GM19043 (cell line): ENCODE measurements around the gene IRS1.
A peak's percentile ranks its signal among the peaks of the same experiment; 100 is the strongest.
"Not testable (repeated sequence)": the region's sequence is repeated elsewhere in the genome, so short reads cannot be mapped to it uniquely, and the experiment has no call there.

Source experiments
- ATAC-seq: cut with Tn5 transposase; IDR thresholded peaks from one replicate; pipeline ENCODE4 v1.9.1; 2021; ENCODE audit warnings: low read depth; ENCODE audit not compliant: unreplicated experiment

Gene IRS1

GRCh38 chr2:226799211-226799975, at the start of gene IRS1:
TSS of gene IRS1 (minus strand) at chr2:226799820. CDS start at chr2:226798738, 1,082 bp downstream.
- peak; percentile 29 for ATAC-seq

- no peak for ATAC-seq
Measured at GRCh38 chr2:226849349-226849748, 49.7 kb upstream of the IRS1 start.

- ATAC-seq: no peak
Measured at GRCh38 chr2:226847511-226847910, 47.9 kb upstream of the IRS1 start.

DNA sequence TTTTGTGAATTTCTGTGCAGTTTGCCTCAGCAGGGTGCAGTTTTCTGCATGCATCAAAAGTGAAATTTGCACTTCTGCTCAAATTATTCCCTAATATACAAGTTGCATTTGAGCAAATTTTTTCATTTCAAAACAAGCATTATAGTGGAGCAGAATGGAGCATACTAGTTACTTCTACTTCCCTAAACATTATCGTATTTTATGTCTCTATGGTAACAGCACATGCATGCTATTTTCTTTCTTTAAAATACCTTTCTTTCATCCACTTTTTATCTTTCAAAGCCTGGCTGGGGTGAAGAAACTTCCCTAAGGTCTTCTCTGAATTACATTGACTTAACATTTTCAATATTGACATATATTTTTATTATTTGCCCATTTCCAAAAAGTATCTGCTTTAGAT, 47.5 kb upstream of the IRS1 start:
- ATAC-seq: no peak

GRCh38 chr2:226845386-226846116, 45.9 kb upstream of the IRS1 start:
- peak; percentile 51 for ATAC-seq

DNA sequence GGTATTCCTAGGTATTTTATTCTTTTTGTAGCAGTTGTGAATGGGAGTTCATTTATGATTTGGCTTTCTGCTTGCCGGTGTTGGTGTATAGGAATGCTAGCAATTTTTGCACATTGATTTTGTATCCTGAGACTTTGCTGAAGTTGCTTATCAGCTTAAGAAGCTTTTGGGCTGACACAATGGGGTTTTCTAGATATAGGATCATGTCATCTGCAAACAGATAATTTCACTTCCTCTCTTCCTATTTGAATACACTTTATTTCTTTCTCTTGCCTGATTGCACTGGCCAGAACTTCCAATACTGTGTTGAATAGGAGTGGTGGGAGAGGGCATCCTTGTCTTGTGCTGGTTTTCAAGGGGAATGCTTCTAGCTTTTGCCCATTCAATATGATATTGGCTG, 43.4 kb upstream of the IRS1 start:
- not testable (repeated sequence) for ATAC-seq

GRCh38 chr2:226839951-226840350, 40.3 kb upstream of the IRS1 start:
- no peak for ATAC-seq

DNA sequence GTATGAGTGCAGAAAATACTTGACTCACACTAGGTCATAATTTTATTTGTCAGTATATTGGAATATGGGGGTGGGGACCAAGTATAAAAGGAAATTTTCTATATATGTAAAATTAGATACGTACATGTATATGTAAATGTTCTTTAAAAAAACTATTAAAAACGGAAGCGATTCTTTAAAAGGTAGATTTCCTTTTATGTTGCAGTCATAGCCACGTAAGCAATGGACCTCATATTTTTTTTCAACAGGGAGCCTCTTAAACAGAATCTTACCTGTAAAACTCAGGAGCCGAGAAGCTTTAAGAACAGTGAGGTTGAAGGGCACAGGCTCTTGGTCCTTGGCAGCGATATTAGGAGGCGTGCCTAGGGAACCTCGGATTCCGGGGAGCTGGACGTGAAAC, 39.5 kb upstream of the IRS1 start:
- no peak for ATAC-seq

DNA sequence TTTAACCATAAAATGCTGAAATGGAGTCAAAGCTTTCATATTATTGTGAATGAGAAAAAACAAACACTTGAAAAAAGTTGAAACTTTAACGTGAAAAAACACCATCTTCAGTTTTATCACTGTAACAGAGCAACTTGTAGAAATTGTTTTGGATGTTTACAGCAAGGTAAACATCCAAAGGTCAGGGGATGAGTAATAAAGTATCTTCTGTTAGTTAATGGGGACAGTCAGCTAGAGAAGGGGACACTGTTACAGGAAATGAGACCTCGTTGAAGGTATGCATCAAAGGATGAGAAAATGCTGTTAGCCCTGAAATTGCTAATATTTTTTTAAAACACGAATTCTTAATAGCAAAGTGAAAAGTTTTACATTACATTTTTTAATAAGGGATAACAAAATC, 39.1 kb upstream of the IRS1 start:
- peak; percentile 11 for ATAC-seq

- ATAC-seq: no peak
Measured at GRCh38 chr2:226837787-226838603, 38.4 kb upstream of the IRS1 start.

DNA sequence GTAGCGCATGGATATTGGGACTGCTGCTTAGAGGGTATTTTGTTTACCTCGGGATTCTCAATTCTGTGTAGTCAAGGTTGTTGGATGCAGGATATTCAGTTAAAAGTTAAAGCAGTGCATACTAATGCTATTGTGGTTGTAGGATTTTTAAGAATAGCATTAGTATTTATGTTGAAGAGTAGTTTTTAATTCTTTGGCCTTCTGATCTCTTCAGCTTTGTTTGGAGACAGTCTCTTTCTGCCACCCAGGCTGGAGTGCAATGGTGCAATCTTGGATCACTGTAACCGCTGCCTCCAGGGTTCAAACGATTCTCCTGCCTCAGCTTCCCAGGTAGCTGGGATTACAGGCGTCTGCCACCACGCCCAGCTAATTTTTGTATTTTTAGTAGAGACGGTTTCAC, 37.7 kb upstream of the IRS1 start:
- no peak for ATAC-seq

DNA sequence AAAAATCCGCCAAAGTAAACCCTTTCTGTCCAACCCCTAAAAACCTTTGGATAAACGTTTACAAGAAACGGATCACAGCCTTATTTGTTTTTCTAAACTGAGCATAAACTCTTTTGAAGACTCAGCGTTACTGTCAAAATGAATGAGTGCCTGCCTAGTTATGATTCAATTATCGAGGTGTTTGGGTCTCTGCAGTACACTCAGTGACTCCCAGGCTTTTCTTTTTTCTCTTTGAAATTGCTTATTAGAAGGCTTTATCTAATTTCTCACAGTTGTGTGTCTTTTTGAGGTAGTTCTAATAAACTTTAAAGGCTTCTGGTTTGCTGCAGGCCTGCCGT, 36.9 kb upstream of the IRS1 start:
- no peak for ATAC-seq

DNA sequence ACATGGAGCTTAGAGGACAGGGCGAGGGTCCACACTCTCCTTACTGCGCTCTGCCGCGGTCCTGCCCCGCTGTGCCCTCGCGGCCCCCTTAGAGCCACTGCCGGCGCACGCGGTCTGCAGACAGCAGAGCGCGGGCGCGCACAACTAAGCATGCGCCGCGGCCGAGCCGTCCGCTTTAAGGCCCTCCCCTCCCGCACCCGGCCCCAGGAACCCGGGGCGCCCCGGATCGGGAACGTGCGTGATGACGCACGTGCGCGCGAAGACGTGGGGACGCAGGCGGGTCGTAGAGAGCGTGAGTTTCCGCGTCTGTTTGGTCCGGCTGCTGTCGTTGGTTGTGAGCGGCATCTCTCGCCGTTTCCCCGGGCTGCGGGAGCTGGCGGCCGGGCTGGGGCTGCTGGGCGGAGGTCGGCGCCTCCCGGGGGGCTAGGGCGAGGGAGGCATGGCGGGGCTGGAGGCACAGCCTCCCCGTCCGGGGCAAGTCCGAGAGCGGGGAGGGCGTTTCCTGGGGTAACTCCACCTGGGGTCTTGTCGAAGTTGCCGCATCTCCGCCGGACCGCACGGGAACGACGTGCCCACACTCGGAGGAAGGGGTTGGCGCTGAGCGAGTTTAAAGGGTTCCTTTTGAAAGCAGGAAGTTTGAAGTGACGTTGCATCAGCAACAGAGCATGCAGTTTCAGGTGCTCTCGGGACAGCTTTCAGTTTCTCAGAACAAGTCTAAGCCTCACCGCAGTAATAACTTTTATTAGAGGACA, 36.4 kb upstream of the IRS1 start, which contains the start of gene RHBDD1:
Gene RHBDD1, plus strand, starts transcription at position 259 of the 752 bp plus-strand sequence. CDS start 28,640 bp downstream, outside the sequence.
- ATAC-seq: peak; percentile 75

DNA sequence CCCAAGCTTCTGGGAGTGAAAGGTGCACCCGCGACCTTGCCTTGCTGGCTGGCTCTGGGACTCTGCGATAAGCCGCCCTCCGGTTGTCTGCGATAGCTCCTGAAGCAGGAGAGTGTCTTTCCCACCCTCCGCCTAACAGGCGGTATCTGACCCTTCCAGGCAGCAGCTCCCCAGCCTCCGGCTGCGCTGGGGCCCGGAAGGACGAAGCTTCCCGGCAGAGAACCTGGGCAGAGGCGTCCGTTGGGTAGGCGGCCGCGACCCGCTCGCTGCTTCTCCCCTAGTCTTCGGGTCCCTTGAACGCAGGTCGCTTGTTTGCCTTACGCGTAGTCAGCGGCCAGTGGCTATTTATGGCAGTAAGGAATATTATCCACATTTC, 35.8 kb upstream of the IRS1 start:
- peak; percentile 12 for ATAC-seq

GRCh38 chr2:226834880-226835279, 35.3 kb upstream of the IRS1 start:
- not testable (repeated sequence) for ATAC-seq

- ATAC-seq: no peak
Measured at GRCh38 chr2:226832061-226832460, 32.4 kb upstream of the IRS1 start.

DNA sequence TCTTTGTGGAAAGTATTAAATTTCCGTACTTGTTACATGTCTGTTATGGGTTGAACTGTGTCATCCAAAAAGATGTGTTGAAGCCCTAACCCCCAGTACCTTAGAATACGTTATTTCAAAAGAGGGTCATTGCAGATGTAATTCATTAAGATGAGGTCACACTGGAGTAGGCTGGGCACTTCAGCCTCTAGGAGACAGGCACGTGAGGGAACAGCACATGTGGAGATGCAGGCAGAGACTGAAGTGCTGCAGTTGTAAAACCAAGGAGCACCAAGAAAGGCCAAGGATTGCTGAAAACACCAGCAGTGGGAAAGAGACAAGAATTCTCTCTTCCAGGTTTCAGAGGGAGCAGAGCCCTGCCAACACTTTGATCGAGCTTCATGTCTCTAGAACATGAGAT, 31.6 kb upstream of the IRS1 start:
- ATAC-seq: no peak

GRCh38 chr2:226829721-226830631, 30.4 kb upstream of the IRS1 start:
- no peak for ATAC-seq

- ATAC-seq: no peak
Measured at GRCh38 chr2:226828191-226828590, 28.6 kb upstream of the IRS1 start.
